Suprapubic skin (tissue), 4 donors: ENCODE measurements around the gene SEMA3C.

Experiments
- EP300 ChIP-seq: sonication (generic); formaldehyde crosslinking; IDR thresholded peaks from one replicate; pipeline ENCODE4 v1.6.1; 2017; ENCODE audit warnings: antibody characterized with exemption
- POLR2A ChIP-seq, 2 donors: fragments of 450-650 bp; IDR thresholded peaks; one replicate each; pipeline ENCODE4 v1.6.1; 2017; ENCODE audit warnings: antibody characterized with exemption in 2 of 2, mild to moderate bottlenecking in 2 of 2, moderate library complexity in 2 of 2
- POLR2AphosphoS5 ChIP-seq, 3 donors: sonication (generic); formaldehyde crosslinking; IDR thresholded peaks; one replicate each; pipeline ENCODE4 v1.6.1; 2017; ENCODE audit warnings: antibody characterized with exemption in 3 of 3
- TF ChIP-seq, protein P1 (sequence below), 2 donors: fragments of 200-600 bp in 1 of 2; fragments of 450-650 bp in 1 of 2; sonication (generic) in 1 of 2; IDR thresholded peaks; one replicate each; pipeline ENCODE4 v1.5.1; 2016 to 2019; ENCODE audit warnings: antibody characterized with exemption in 2 of 2, mild to moderate bottlenecking in 1 of 2, moderate library complexity in 1 of 2

DNA sequence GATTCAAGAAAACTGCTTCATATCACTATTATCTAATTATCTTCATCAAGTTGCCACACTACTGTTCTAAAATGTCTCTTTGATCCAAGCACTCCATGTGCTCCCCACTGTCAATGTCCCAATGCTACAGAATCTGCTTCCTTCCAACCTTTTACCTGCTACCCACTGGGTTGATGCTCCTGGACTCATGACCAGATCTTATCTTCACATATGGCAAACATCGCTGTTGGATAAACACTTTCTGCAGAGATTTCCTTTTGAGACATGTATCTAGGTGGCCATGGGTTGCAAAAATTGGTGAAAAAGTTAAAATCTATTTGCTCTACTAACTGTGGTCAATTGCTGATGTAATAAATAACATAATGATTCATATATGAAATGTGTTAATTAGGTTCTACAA lies 24.5 kb upstream of the SEMA3C start:
- TF ChIP-seq EP300 = no peak
- TF ChIP-seq, protein P1, sequence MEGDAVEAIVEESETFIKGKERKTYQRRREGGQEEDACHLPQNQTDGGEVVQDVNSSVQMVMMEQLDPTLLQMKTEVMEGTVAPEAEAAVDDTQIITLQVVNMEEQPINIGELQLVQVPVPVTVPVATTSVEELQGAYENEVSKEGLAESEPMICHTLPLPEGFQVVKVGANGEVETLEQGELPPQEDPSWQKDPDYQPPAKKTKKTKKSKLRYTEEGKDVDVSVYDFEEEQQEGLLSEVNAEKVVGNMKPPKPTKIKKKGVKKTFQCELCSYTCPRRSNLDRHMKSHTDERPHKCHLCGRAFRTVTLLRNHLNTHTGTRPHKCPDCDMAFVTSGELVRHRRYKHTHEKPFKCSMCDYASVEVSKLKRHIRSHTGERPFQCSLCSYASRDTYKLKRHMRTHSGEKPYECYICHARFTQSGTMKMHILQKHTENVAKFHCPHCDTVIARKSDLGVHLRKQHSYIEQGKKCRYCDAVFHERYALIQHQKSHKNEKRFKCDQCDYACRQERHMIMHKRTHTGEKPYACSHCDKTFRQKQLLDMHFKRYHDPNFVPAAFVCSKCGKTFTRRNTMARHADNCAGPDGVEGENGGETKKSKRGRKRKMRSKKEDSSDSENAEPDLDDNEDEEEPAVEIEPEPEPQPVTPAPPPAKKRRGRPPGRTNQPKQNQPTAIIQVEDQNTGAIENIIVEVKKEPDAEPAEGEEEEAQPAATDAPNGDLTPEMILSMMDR (IDR thresholded peaks at IDR 0.05) = no peak
- no peak for TF ChIP-seq POLR2AphosphoS5 (IDR thresholded peaks at IDR 0.05)
- TF ChIP-seq POLR2A (IDR thresholded peaks at IDR 0.05) = no peak
